Muscle of back (tissue), 10 donors: ENCODE measurements around the gene IGFBP6. TPM values are rescaled to one million over a fixed set of nuclear protein-coding genes. Genes with fewer than 3 reads are reported as not detected.

ENCODE experiments used
- polyA plus RNA-seq, 10 donors: library from polyadenylated mRNA; unstranded; fragments of 120-200 nt; gene quantifications; one replicate each; pipeline ENCODE4 v1.2.1, GENCODE V29; 2013; ENCODE audit not compliant: insufficient read length in 10 of 10

The IGFBP6 gene
- polyA plus RNA-seq, 10 donors, result 39.4 to 236 (median 105) TPM

Other genes with a start within 250 kb of the IGFBP6 start
- 1 to 10 TPM in 1 of 10 donors, under 1 TPM in 2, not detected in 7; 0.25 to 1.9 (median 0.52) TPM for gene KRT78, start 248.7 kb upstream of the IGFBP6 start, polyA plus RNA-seq
- gene KRT8, start 192.6 kb upstream of the IGFBP6 start, polyA plus RNA-seq, result 10 to 100 TPM in 2 of 10 donors, 1 to 10 TPM in 8; 1.7 to 28.7 (median 3.8) TPM
- 10 to 100 TPM in 1 of 10 donors, 1 to 10 TPM in 9; 3.0 to 17.1 (median 3.5) TPM for gene KRT18, start 148.5 kb upstream of the IGFBP6 start, polyA plus RNA-seq
- 100 to 1,000 TPM; 357 to 476 (median 416) TPM for gene EIF4B, start 91.2 kb upstream of the IGFBP6 start, polyA plus RNA-seq
- 100 to 1,000 TPM in 3 of 10 donors, 10 to 100 TPM in 7; 60.2 to 137 (median 84.2) TPM for gene TNS2, start 47.6 kb upstream of the IGFBP6 start, polyA plus RNA-seq
- gene SPRYD3, start 18.3 kb upstream of the IGFBP6 start, polyA plus RNA-seq, result 10 to 100 TPM; 15.9 to 22.3 (median 18.3) TPM
- gene SOAT2, start 5.8 kb downstream of the IGFBP6 start, polyA plus RNA-seq, result under 1 TPM in 8 of 10 donors, not detected in 2; 0.12 to 0.45 (median 0.22) TPM
- 10 to 100 TPM; 25.0 to 36.7 (median 28.3) TPM for gene ZNF740, start 83.1 kb downstream of the IGFBP6 start, polyA plus RNA-seq
- gene CSAD, start 83.3 kb downstream of the IGFBP6 start, polyA plus RNA-seq, result 10 to 100 TPM; 18.5 to 75.7 (median 28.7) TPM
- 1 to 10 TPM in 5 of 10 donors, under 1 TPM in 5; 0.46 to 5.6 (median 0.93) TPM for gene ITGB7, start 109.6 kb downstream of the IGFBP6 start, polyA plus RNA-seq
- gene RARG, start 134.5 kb downstream of the IGFBP6 start, polyA plus RNA-seq, result 10 to 100 TPM; 17.8 to 45.7 (median 26.1) TPM
- gene ESPL1, start 170.6 kb downstream of the IGFBP6 start, polyA plus RNA-seq, result 1 to 10 TPM; 3.6 to 8.6 (median 5.2) TPM
- gene PFDN5, start 197.9 kb downstream of the IGFBP6 start, polyA plus RNA-seq, result 100 to 1,000 TPM; 481 to 551 (median 501) TPM
- gene MYG1, start 202.0 kb downstream of the IGFBP6 start, polyA plus RNA-seq, result 10 to 100 TPM; 30.5 to 40.3 (median 33.3) TPM
- 10 to 100 TPM; 44.1 to 68.4 (median 49.4) TPM for gene AAAS, start 223.9 kb downstream of the IGFBP6 start, polyA plus RNA-seq
- under 1 TPM in 5 of 10 donors, not detected in 5; 0.10 to 0.22 (median 0.20) TPM for gene SP7, start 238.7 kb downstream of the IGFBP6 start, polyA plus RNA-seq